Stimulated activated effector memory CD8-positive, alpha-beta T cell treated with anti-CD3 and anti-CD28 coated beads, Interleukin-12 subunit alpha, Interleukin-12 subunit beta, amount 100 ng/mL, for 72 hours (primary cell): ENCODE data around the gene ZNF274.

Experiments
- ATAC-seq: fragments of 150-1000 bp; cut with Tn5 transposase; 2 replicates; pipeline ENCODE4 v1.10.0; 2021
- DNase-seq, 2 donors: peaks; one replicate each; pipeline ENCODE4 v3.0.0; 2021 to 2022; ENCODE audit warnings: low spot score in 2 of 2
- H3K27ac Mint-ChIP-seq: one replicate; pipeline ENCODE4 v1.8.0; 2022; ENCODE audit warnings: mild to moderate bottlenecking, mixed read lengths
- H3K36me3 Mint-ChIP-seq: one replicate; pipeline ENCODE4 v1.8.0; 2022; ENCODE audit warnings: mild to moderate bottlenecking, mixed read lengths
- H3K4me1 Mint-ChIP-seq: one replicate; pipeline ENCODE4 v1.8.0; 2022; ENCODE audit warnings: mixed read lengths
- H3K4me3 Mint-ChIP-seq: one replicate; pipeline ENCODE4 v1.8.0; 2022; ENCODE audit warnings: mild to moderate bottlenecking, mixed read lengths
- H3K9me3 Mint-ChIP-seq: one replicate; pipeline ENCODE4 v1.8.0; 2022; ENCODE audit warnings: mixed read lengths

ZNF274 gene

DNA sequence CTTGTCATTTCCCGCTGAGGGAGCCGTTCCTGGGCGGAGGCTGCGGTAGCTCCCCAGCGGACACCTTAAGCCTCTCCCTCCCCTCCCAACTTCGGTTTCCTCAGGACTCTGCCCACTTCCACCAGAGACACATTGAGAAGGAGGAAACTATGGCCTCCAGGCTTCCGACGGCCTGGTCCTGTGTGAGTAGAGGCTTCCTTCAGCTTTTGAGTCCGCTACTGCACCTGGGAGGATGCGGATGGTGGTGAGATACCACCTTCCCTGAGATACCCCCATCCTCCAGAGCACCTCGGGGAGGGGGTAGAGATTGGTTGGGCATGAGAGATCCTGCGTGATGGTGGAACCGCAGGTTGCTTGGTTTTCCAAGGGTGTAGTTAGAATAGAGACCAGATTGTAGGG is 955 bp downstream of the ZNF274 start:
- H3K4me3 Mint-ChIP-seq: peak overlapping the region; percentile 98
- H3K4me1 Mint-ChIP-seq: peaks cover 16% of the 10 kb centered on the region
- ATAC-seq: no peak
- no peak for DNase-seq
- H3K36me3 Mint-ChIP-seq: peaks cover 71% of the 10 kb centered on the region
- peaks cover 17% of the 10 kb centered on the region for H3K9me3 Mint-ChIP-seq
- H3K27ac Mint-ChIP-seq: peak overlapping the region; percentile 100

DNA sequence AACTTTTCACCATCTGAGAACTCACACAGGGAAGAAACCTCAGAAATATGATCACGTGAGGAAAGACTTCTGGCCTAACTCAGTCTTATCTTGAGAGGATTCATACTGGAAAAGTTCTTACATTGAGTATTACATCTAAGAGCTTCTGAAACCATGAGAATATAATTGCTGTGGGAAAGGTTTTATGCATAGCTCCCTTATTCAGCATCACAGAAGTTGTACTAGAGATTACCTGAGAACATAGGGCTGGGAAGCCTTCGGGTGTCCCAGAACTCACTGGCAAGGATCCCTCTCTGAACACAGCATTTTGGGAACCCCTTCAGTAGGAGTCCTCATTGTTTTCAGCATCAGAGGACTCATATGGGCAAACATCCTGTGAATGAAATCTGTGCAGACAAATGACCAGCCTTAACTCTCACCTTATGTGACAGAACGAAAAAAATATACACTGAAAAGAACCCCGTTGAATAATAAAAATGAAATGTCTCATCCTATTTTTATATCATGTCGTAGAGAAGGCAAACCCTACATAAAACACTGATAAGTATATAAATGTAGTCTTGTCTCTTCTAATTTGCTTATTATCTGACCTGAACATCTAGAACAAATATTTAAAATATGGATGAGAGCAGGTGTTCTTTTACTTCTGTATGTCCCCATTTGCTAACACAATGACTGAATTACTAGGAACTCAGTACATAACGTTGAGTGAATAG is 14.2 kb downstream of the ZNF274 start:
- ATAC-seq (no peak), DNase-seq (no peak)
- Mint-ChIP-seq H3K4me1 (no peaks in the 10 kb centered on the region), H3K9me3 (peaks cover 44% of the 10 kb centered on the region), H3K4me3 (no peak overlapping the region), H3K36me3 (peaks cover 92% of the 10 kb centered on the region), H3K27ac (no peak overlapping the region)

DNA sequence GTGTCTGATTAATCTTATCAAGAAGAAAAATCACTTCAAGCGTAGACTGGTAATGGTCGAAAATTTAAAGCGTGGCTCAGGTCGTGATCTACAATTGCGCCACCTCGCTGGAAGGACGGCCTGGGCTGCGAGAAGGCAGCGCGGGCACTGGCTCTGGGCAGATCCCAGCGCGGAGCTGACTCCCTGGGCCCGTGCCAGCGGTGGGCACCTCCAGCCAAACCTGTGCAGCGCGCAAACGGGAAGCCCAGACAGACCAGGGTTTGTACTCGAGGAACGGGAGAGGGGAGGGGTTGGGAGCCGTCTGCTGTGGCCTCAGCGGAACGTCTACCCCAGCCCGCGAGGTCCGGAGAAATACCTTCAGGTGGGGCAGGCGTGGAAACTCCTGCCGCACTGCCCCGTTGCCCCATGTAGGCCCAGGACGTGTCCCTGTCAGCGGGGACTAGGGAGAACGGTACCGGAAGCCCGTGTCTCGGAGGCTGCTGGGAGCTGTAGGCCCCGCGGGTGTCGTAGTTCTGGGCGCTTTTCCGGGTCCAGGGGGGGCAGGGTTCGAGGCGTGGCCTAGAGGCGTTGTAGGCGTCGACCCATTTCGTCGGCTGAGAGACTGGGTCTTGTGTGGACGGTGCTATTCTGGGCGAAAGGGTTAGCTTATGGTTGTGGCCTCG is 21.1 kb downstream of the ZNF274 start:
- Mint-ChIP-seq H3K36me3 (peaks cover 80% of the 10 kb centered on the region), H3K9me3 (peaks cover 54% of the 10 kb centered on the region), H3K4me3 (no peak overlapping the region), H3K4me1 (no peaks in the 10 kb centered on the region), H3K27ac (no peak overlapping the region)
- ATAC-seq: no peak
- no peak for DNase-seq

DNA sequence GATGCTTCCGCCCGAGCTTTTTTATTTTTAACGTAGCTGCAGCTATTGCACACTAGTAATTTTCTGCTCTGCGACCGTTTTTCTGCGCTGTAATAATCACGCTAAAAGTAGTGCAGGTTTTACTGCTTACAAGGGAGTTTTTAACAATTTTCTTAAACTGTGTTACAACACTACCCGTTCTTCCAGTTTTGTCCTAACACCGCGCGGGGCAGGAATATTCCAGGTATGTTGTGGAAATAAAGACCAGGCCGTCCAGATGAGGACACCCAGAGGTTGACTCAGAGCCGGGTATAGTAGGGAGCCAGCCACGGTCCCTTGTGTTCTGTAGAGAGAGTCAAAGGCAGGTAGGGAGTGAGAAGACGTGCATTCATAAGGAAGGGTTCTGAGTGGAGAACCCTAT is 21.7 kb downstream of the ZNF274 start:
- DNase-seq (no peak), ATAC-seq (no peak)
- H3K4me1 Mint-ChIP-seq: peaks cover 4% of the 10 kb centered on the region
- H3K4me3 Mint-ChIP-seq: no peak overlapping the region
- peaks cover 81% of the 10 kb centered on the region for H3K36me3 Mint-ChIP-seq
- H3K9me3 Mint-ChIP-seq: peaks cover 58% of the 10 kb centered on the region
- H3K27ac Mint-ChIP-seq: no peak overlapping the region

DNA sequence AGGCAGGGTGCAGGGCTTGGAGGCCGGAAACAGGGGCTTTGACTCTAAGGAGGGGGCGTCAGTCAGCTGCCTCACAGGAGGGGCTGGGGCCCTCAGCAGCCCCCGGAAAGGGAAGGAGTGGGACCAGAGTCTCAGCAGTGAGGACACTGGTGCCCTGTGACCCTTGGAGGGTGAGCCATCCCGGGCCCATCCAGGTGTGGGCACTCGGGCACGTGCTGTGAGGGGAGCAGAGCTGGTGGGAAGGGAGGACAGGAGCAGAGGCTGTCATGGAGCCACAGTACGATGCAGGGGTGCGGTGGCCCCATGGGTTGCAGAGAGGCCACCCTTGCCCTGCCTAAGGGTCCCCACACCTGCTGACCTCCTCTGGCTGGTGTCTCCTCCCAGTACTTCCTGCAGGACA is 26.7 kb downstream of the ZNF274 start:
- Mint-ChIP-seq H3K9me3 (peaks cover 63% of the 10 kb centered on the region), H3K36me3 (peaks cover 84% of the 10 kb centered on the region), H3K27ac (no peak overlapping the region), H3K4me3 (no peak overlapping the region), H3K4me1 (peaks cover 4% of the 10 kb centered on the region)
- no peak for ATAC-seq
- DNase-seq: no peak

DNA sequence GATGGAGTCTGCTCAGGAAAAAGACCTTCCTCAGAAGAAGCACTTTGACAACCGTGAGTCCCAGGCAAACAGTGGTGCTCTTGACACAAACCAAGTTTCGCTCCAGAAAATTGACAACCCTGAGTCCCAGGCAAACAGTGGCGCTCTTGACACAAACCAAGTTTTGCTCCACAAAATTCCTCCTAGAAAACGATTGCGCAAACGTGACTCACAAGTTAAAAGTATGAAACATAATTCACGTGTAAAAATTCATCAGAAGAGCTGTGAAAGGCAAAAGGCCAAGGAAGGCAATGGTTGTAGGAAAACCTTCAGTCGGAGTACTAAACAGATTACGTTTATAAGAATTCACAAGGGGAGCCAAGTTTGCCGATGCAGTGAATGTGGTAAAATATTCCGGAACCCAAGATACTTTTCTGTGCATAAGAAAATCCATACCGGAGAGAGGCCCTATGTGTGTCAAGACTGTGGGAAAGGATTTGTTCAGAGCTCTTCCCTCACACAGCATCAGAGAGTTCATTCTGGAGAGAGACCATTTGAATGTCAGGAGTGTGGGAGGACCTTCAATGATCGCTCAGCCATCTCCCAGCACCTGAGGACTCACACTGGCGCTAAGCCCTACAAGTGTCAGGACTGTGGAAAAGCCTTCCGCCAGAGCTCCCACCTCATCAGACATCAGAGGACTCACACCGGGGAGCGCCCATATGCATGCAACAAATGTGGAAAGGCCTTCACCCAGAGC is 29.6 kb downstream of the ZNF274 start:
- Mint-ChIP-seq H3K27ac (no peak overlapping the region), H3K4me1 (peaks cover 4% of the 10 kb centered on the region), H3K36me3 (peaks cover 56% of the 10 kb centered on the region), H3K4me3 (no peak overlapping the region), H3K9me3 (peaks cover 45% of the 10 kb centered on the region)
- no peak for ATAC-seq
- DNase-seq: no peak

DNA sequence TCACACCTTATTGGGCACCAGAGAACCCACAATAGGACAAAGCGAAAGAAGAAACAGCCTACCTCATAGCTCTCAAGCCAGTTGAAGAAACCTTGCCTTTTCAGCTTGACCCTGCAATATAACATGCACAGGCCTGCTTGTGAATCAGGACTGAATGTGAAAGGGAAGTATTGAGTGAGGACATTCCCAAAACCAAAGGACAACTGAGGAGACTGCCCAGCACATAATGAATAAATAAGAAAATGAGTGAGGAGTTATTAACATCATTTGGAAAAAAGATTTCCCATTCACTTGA is 30.2 kb downstream of the ZNF274 start:
- Mint-ChIP-seq H3K4me1 (peaks cover 4% of the 10 kb centered on the region), H3K27ac (no peak overlapping the region), H3K9me3 (peaks cover 40% of the 10 kb centered on the region), H3K36me3 (peaks cover 50% of the 10 kb centered on the region), H3K4me3 (no peak overlapping the region)
- DNase-seq (no peak), ATAC-seq (no peak)

DNA sequence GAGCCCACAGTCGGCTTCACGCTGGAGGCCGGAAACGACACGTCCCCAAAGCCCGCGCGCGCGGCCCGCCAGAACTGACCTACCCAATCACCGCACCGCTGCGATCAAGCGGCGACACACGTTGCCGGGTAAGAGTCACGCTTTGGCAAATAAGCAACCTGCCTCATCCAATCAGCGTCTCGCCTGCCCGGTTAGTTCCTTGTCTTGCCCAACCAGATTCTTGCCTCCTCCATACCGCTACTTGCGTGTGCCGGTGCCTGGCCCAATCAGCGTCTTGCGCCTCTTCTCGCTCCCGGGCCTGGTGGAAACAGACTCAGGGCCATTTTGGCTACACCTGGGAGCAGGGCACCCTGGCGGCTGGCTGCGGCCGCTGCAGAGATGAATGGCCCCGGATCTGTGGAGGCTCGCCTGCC is 34.2 kb downstream of the ZNF274 start:
- ATAC-seq: no peak
- H3K4me3 Mint-ChIP-seq: no peak overlapping the region
- H3K27ac Mint-ChIP-seq: no peak overlapping the region
- peaks cover 17% of the 10 kb centered on the region for H3K9me3 Mint-ChIP-seq
- DNase-seq: no peak
- no peaks in the 10 kb centered on the region for H3K4me1 Mint-ChIP-seq
- peaks cover 10% of the 10 kb centered on the region for H3K36me3 Mint-ChIP-seq

DNA sequence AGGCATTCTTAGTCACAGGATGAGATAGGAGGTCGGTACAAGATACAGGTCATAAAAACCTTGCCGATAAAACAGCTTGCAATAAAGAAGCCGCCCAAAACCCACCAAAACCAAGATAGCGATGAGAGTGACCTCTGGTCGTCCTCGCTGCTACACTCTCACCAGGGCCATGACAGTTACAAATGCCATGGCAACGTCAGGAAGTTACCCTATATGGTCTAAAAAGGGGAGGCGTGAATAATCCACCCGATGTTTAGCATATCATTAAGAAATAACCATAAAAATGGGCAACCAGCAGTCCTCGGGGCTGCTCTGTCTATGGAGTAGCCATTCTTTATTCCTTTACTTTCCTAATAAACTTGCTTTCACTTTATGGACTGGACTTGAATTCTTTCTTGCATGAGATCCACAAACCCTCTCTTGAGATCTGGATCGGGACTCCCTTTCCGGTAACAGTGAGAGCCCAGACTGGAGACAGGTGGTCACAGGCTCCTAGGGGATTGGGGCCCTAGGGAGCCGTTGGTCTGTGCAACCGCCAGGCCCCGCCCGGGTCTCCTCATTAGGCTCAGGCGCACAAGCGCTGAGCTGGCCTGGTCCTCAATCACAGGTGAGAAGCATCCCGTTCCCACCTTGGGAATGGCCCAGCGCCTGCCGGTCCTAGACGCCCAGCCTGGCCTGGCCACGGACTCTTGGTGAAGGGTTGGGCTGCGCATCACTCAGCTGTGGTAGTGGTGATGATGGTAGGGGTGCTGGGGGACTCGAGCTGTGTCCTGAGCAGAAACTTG is 34.9 kb downstream of the ZNF274 start:
- H3K4me1 Mint-ChIP-seq: no peaks in the 10 kb centered on the region
- H3K4me3 Mint-ChIP-seq: no peak overlapping the region
- H3K36me3 Mint-ChIP-seq: peaks cover 3% of the 10 kb centered on the region
- H3K27ac Mint-ChIP-seq: no peak overlapping the region
- DNase-seq (no peak), ATAC-seq (no peak)
- H3K9me3 Mint-ChIP-seq: peaks cover 14% of the 10 kb centered on the region

DNA sequence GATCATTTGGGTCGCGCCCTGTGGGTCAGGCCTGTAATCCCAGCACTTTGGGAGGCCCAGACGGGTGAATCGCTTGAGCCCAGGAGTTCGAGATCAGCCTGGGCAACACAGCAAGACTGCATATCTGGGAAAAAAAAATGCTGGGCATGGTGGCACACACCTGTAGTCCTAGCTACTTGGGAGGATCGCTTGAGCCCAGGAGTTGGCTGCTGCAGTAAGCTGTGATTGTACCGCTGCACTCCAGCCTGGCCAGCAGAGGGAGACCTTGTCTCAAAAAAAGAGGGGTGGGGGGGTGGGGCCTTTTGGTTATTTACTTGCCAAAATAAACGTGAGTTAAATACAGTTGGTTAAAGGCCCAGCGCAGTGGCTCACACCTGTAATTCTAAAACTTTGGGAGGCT is 36.0 kb downstream of the ZNF274 start:
- DNase-seq: peak in 1 of 2 donors; percentile 60
- ATAC-seq: peak; percentile 59
- no peaks in the 10 kb centered on the region for H3K36me3 Mint-ChIP-seq
- peaks cover 9% of the 10 kb centered on the region for H3K9me3 Mint-ChIP-seq
- H3K4me3 Mint-ChIP-seq: no peak overlapping the region
- H3K27ac Mint-ChIP-seq: no peak overlapping the region
- no peaks in the 10 kb centered on the region for H3K4me1 Mint-ChIP-seq

DNA sequence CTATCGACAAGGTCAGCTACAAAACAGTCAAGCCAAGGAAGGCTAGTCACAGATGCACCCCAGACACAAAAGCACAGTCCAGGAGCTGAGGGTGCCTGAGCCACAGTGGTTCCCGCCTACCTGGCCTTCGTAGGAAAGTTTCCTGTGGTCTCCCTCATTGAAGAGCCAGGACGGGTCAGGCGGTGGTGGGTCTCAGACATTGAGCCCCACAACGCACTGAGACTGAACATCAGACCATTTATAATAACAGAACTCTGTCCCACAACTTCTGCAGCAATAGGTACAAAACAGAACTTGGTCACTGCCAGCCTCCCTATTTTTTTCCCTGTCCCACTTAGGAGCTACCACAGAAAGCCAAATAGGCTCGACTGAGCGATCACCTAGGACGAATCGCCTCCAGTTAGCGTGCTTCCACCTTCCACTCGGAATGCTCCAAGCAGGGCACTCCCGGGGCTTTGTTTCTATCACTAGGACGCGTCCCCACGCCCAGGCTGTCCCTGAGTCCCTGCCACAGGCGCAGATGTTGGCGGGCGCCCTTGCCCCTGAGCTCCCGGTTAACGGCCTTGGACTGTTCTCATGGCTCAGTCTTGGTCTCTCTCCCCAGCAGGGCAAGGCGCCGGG is 45.2 kb downstream of the ZNF274 start:
- ATAC-seq: no peak

DNA sequence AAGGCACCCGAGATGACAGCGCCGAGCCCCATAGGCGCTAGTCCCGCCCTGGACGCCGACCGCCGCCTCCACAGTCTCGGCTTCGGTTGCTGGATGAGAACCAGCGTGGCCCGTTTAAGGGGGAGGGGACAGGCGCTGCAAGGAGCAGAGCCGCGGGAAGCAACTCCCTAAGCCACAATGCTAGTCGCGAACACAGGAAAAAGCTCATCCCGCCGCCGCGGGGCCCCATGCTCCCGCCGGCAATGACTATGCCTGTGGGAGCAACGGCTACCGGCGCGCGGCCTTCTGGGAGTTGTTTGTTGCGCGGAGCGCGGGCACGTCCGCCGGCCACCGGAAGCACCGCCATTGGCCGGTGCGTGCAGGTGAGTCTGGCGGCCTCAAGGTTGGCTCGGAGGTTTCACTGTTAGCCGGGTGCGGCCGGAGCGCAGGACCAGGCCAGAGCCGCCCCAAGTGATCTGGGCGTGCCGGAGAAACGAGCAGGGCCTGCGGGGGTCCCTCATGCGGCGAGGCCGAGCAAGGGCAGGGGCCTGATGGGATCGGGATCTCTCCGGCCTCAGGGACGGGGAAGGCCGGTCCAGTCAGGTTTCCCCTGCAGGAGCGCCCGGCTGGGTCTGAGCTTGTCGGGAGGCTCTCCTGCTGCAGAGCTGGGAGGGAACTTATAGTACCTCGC is 45.9 kb downstream of the ZNF274 start, which contains the start of gene ZNF544:
Gene ZNF544, plus strand, starts transcription at position 330 of the 670 bp plus-strand sequence. CDS start 15,110 bp downstream, outside the sequence.
- peaks cover 16% of the 10 kb centered on the region for H3K9me3 Mint-ChIP-seq

More for the DNA sequence above, 45.2 kb downstream of the ZNF274 start:
- no peak for DNase-seq
- Mint-ChIP-seq H3K27ac (peak overlapping the region; percentile 93), H3K36me3 (peaks cover 49% of the 10 kb centered on the region), H3K4me3 (peak overlapping the region; percentile 93), H3K9me3 (peaks cover 16% of the 10 kb centered on the region), H3K4me1 (peaks cover 21% of the 10 kb centered on the region)

DNA sequence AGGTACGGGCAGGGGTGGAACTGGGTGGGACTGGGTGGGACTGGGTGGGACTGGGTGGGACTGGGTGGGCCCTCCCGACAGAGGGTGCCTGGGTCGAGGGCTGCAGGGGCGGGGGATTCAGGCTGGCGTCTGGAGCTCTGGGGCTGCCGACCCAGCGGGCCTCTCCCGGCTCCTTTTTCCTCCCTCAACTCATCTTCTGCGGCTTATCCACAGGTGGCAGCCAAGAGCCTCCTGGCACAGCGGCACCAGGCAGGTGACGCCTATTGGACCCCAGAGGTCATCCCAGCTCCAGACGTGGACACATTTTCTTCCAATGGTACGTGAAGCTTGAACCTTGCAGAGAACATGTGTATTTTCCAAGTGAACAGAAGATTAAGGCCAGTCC is 46.4 kb downstream of the ZNF274 start:
- H3K4me3 Mint-ChIP-seq: peak overlapping the region; percentile 93
- peaks cover 21% of the 10 kb centered on the region for H3K9me3 Mint-ChIP-seq
- H3K27ac Mint-ChIP-seq: peak overlapping the region; percentile 93
- H3K4me1 Mint-ChIP-seq: peaks cover 25% of the 10 kb centered on the region
- ATAC-seq (peak; percentile 3), DNase-seq (no peak)
- peaks cover 60% of the 10 kb centered on the region for H3K36me3 Mint-ChIP-seq

More for the DNA sequence above, 45.9 kb downstream of the ZNF274 start, which contains the start of gene ZNF544:
- DNase-seq (peak; percentile 45 to 83), ATAC-seq (peak; percentile 94)
- H3K36me3 Mint-ChIP-seq: peaks cover 55% of the 10 kb centered on the region
- H3K4me1 Mint-ChIP-seq: peaks cover 21% of the 10 kb centered on the region
- peak within 1 kb of the TSS; percentile 93 for H3K27ac Mint-ChIP-seq
- peak within 1 kb of the TSS; percentile 93 for H3K4me3 Mint-ChIP-seq

DNA sequence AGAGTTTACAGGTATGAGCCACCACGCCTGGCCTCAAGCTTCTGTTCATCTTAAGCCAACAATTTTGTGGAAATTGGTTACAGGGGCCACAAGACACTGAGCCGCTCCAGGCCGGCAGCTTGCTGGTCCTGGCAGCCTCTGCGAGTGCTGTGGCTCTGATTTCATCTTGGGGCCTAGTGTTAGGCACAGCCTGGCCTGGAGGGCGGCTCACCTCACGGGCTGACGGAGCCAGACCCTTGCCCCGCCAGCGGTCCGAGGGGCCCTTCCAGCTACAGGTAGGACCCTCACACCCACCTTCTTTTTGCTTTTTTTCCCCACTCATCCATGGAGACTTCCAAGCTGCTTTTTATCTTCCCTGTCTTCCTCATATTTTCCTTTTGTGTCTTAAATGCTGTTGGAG is 54.5 kb downstream of the ZNF274 start:
- no peak overlapping the region for H3K4me3 Mint-ChIP-seq
- peaks cover 7% of the 10 kb centered on the region for H3K4me1 Mint-ChIP-seq
- H3K27ac Mint-ChIP-seq: no peak overlapping the region
- ATAC-seq (no peak), DNase-seq (no peak)
- peaks cover 16% of the 10 kb centered on the region for H3K9me3 Mint-ChIP-seq
- peaks cover 100% of the 10 kb centered on the region for H3K36me3 Mint-ChIP-seq
